Keratinocyte (primary cell): ENCODE data around the gene CTNNBL1. TPM values are rescaled to one million over a fixed set of nuclear protein-coding genes. Genes with fewer than 3 reads are reported as not detected.

Experiments used
- DNase-seq: peaks from one replicate; pipeline ENCODE4 v3.0.0-alpha.2; 2011; ENCODE audit warnings: low read depth, missing footprints, low spot score
- FAIRE-seq: peaks from 2 replicates; lab custom pipeline; 2011; peaks lifted over from hg19 to GRCh38; lab: Jason Lieb, UNC
- H2AFZ ChIP-seq: 2 replicates; pipeline ENCODE4 v1.6.0; 2012; ENCODE audit warnings: low read length, control low read depth, inconsistent platforms; ENCODE audit not compliant: control insufficient read depth
- H3K27ac ChIP-seq: 2 replicates; pipeline ENCODE4 v1.5.1; 2011; ENCODE audit warnings: low read length; ENCODE audit not compliant: control insufficient read depth, insufficient read depth
- H3K27me3 ChIP-seq: 3 replicates; pipeline ENCODE4 v1.6.0; 2011; ENCODE audit warnings: low read length; ENCODE audit not compliant: control insufficient read depth, insufficient read depth; ENCODE audit errors: extremely low read depth
- H3K36me3 ChIP-seq, 2 experiments: 2 replicates in 1 of 2; 3 replicates in 1 of 2; pipeline ENCODE4 v1.5.1; 2011; ENCODE audit warnings: low read length in 2 of 2, mild to moderate bottlenecking in 1 of 2; ENCODE audit not compliant: control insufficient read depth in 2 of 2, insufficient read depth in 2 of 2; ENCODE audit errors: extremely low read depth in 1 of 2
- H3K4me1 ChIP-seq: 3 replicates; pipeline ENCODE4 v1.5.1; 2011; ENCODE audit warnings: low read length; ENCODE audit not compliant: control insufficient read depth, insufficient read depth; ENCODE audit errors: extremely low read depth
- H3K4me2 ChIP-seq: 3 replicates; pipeline ENCODE4 v1.6.0; 2011; ENCODE audit warnings: low read depth, low read length; ENCODE audit not compliant: control insufficient read depth, insufficient read depth; ENCODE audit errors: extremely low read depth
- H3K4me3 ChIP-seq, 3 experiments: fragments of 200-600 bp in 1 of 3; sonication (generic) in 1 of 3; 2 replicates in 2 of 3; 3 replicates in 1 of 3; pipeline ENCODE4 v1.5.1; 2011 to 2016; ENCODE audit warnings: low read length in 3 of 3, mild to moderate bottlenecking in 3 of 3, control low read depth in 2 of 3, inconsistent platforms in 1 of 3, low read depth in 1 of 3, mixed read lengths in 1 of 3, mixed run types in 1 of 3, moderate library complexity in 1 of 3; ENCODE audit not compliant: control insufficient read depth in 2 of 3, insufficient read depth in 2 of 3; ENCODE audit errors: extremely low read depth in 1 of 3
- H3K79me2 ChIP-seq: 2 replicates; pipeline ENCODE4 v1.6.0; 2012; ENCODE audit warnings: low read length; ENCODE audit not compliant: control insufficient read depth, insufficient read depth
- H3K9ac ChIP-seq: 3 replicates; pipeline ENCODE4 v1.6.0; 2011; ENCODE audit warnings: low read length; ENCODE audit not compliant: control insufficient read depth, insufficient read depth; ENCODE audit errors: extremely low read depth
- H3K9me1 ChIP-seq: 3 replicates; pipeline ENCODE4 v1.6.0; 2011; ENCODE audit warnings: low read length; ENCODE audit not compliant: control insufficient read depth, insufficient read depth; ENCODE audit errors: extremely low read depth
- H3K9me3 ChIP-seq: 2 replicates; pipeline ENCODE4 v1.5.1; 2012; ENCODE audit warnings: low read depth, low read length; ENCODE audit not compliant: control insufficient read depth
- H4K20me1 ChIP-seq: 3 replicates; pipeline ENCODE4 v1.6.0; 2011; ENCODE audit warnings: low read length; ENCODE audit not compliant: control insufficient read depth, insufficient read depth; ENCODE audit errors: extremely low read depth
- CTCF ChIP-seq, 3 experiments: IDR thresholded peaks in 1 of 3; conservative IDR thresholded peaks in 1 of 3; optimal IDR thresholded peaks in 1 of 3; 2 replicates in 2 of 3; 3 replicates in 1 of 3; pipeline versions ENCODE3 to v1.5.1; 2011; ENCODE audit warnings: low read length in 3 of 3, mild to moderate bottlenecking in 3 of 3, moderate library complexity in 2 of 3, control low read depth in 1 of 3, inconsistent platforms in 1 of 3; ENCODE audit not compliant: insufficient read depth in 2 of 3; ENCODE audit errors: extremely low read depth in 1 of 3
- EZH2 ChIP-seq: IDR thresholded peaks from one replicate; pipeline ENCODE4 v1.6.1; 2012; ENCODE audit warnings: inconsistent platforms, mild to moderate bottlenecking, low read length, moderate library complexity
- dilution Hi-C: fragments of 300-500 bp; cut with MboI; formaldehyde crosslinking; loops from one replicate; pipeline ENCODE4 v1.7.0; 2020; ENCODE audit warnings: low sequenced_read_pairs; ENCODE audit not compliant: extremely low pct_ligation_motif_present
- polyA plus RNA-seq, 5 experiments: library from polyadenylated mRNA; depleted of rRNA in 3 of 5; stranded (reverse) in 3 of 5; stranded (forward) in 1 of 5; unstranded in 1 of 5; fragments of >200 nt; gene quantifications; 1 replicate in 1 of 5; 2 replicates in 3 of 5; 3 replicates in 1 of 5; pipeline versions ENCODE4 v1.2.1 to v1.2.3, GENCODE V29; 2011 to 2012; ENCODE audit warnings: missing spikeins in 2 of 5, low read depth in 1 of 5, low replicate concordance in 1 of 5

CTNNBL1 gene
- polyA plus RNA-seq, 1 donor (not counting 4 experiments of a cell fraction or from before 2014, with no cell fraction given), result 37.0 TPM

GRCh38 chr20:37816726-37817125, 122.9 kb downstream of the CTNNBL1 start:
- Histone ChIP-seq H3K4me1 (no peaks in the 10 kb centered on the region), H3K9ac (no peak overlapping the region), H3K4me2 (no peak overlapping the region), H3K36me3 (no peaks in the 10 kb centered on the region), H4K20me1 (peaks cover 2% of the 10 kb centered on the region), H3K27ac (no peak overlapping the region), H3K79me2 (no peaks in the 10 kb centered on the region), H3K9me1 (no peaks in the 10 kb centered on the region), H3K9me3 (no peaks in the 10 kb centered on the region), H3K4me3 (no peak overlapping the region), H2AFZ (no peak overlapping the region), H3K27me3 (no peaks in the 10 kb centered on the region)
- TF ChIP-seq CTCF (optimal IDR thresholded peaks at IDR 0.05 in 1 of 3, IDR thresholded peaks at IDR 0.05 in 1 of 3, conservative IDR thresholded peaks at IDR 0.05 in 1 of 3; ENCODE audit: extremely low read depth in 1 of 3, insufficient read depth in 2 of 3, low read length in 3 of 3), result no peak
- TF ChIP-seq EZH2, result no peak
- dilution Hi-C loops, result no loop called here
- no peak for FAIRE-seq
- no peak for DNase-seq

- Histone ChIP-seq H3K9me1 (no peaks in the 10 kb centered on the region), H4K20me1 (no peaks in the 10 kb centered on the region), H3K9ac (no peak overlapping the region), H3K4me1 (no peaks in the 10 kb centered on the region), H3K27me3 (no peaks in the 10 kb centered on the region), H3K79me2 (no peaks in the 10 kb centered on the region), H3K36me3 (peaks cover 0 to 3% of the 10 kb centered on the region in 2 experiments), H2AFZ (no peak overlapping the region), H3K4me2 (no peak overlapping the region), H3K4me3 (no peak overlapping the region), H3K9me3 (no peaks in the 10 kb centered on the region), H3K27ac (no peak overlapping the region)
- FAIRE-seq, result no peak
- dilution Hi-C loops, result no loop called here
- TF ChIP-seq CTCF (optimal IDR thresholded peaks at IDR 0.05 in 1 of 3, IDR thresholded peaks at IDR 0.05 in 1 of 3, conservative IDR thresholded peaks at IDR 0.05 in 1 of 3; ENCODE audit: extremely low read depth in 1 of 3, insufficient read depth in 2 of 3, low read length in 3 of 3) (no peak), EZH2 (no peak)
- no peak for DNase-seq
These were observed 127.9 kb downstream of the CTNNBL1 start for GRCh38 chr20:37821696-37822095.
